Measurements from ENCODE around the gene NUP205.

DNA sequence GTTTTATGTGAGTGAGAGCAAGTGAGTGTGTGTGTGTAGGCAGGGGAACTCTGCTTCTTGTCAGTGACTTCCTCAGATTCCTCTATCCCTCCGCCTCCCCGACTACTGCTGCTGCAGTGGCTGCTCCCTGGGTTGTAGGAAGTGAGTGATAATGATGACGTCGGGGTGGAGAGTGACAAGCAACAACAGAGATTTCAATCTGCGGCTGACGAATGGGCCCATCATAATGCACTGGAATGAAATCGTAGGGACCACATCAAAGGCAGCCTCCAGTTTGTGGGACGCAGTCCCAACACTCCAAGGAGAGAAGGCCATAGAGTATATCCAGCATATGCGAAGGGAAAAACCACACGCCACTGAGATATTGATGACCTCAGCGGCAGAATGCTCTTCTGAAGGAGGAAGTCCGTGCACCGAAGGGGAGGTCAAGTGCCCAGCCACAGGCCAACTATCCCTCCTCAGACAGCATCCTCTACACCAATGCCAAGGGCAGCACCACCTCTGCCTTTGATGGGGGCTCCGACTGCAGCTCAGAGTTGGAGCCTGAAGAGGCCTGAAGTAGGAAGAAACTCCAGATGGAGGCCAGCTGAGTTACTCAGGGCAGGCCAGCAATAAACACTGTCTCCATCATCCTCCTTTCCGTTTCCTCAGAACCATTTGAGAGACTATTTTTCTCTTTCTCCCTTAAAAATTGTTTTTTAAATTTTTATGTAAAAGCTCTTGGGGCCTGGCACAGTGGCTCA lies 93.3 kb downstream of the NUP205 start:
- TF ChIP-seq, protein P1, sequence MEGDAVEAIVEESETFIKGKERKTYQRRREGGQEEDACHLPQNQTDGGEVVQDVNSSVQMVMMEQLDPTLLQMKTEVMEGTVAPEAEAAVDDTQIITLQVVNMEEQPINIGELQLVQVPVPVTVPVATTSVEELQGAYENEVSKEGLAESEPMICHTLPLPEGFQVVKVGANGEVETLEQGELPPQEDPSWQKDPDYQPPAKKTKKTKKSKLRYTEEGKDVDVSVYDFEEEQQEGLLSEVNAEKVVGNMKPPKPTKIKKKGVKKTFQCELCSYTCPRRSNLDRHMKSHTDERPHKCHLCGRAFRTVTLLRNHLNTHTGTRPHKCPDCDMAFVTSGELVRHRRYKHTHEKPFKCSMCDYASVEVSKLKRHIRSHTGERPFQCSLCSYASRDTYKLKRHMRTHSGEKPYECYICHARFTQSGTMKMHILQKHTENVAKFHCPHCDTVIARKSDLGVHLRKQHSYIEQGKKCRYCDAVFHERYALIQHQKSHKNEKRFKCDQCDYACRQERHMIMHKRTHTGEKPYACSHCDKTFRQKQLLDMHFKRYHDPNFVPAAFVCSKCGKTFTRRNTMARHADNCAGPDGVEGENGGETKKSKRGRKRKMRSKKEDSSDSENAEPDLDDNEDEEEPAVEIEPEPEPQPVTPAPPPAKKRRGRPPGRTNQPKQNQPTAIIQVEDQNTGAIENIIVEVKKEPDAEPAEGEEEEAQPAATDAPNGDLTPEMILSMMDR (IDR thresholded peaks at IDR 0.05), result no peak
- no peak for TF ChIP-seq POLR2AphosphoS5 (IDR thresholded peaks at IDR 0.05; ENCODE audit: low read depth, low read length)

Data from Panc1 (cell line).